A549 (cell line): ENCODE results near the gene CDC73.

Experiments
- EP300 ChIP-seq, 2 experiments: fragments of >200 bp; sonication (Bioruptor Twin); formaldehyde crosslinking; IDR thresholded peaks; 2 replicates in 1 of 2; 3 replicates in 1 of 2; pipeline ENCODE4 v1.6.1; 2016 to 2017
- KDM1A ChIP-seq: fragments of 200-600 bp; sonication (generic); IDR thresholded peaks from 2 replicates; pipeline ENCODE4 v1.6.1; 2016; ENCODE audit warnings: low read depth, mild to moderate bottlenecking
- MAX ChIP-seq: IDR thresholded peaks from 2 replicates; pipeline ENCODE4 v1.6.1; 2012
- MAZ ChIP-seq: fragments of 150-350 bp; IDR thresholded peaks from 2 replicates; pipeline ENCODE4 v1.6.1; 2014; ENCODE audit warnings: antibody characterized with exemption, low read depth, low read length, borderline replicate concordance
- MYC ChIP-seq: IDR thresholded peaks from 2 replicates; pipeline ENCODE4 v1.6.1; 2012; ENCODE audit warnings: mild to moderate bottlenecking, inconsistent platforms, low read length, improper control_type of control experiment, borderline replicate concordance
- POLR2A ChIP-seq: IDR thresholded peaks from 2 replicates; pipeline ENCODE4 v1.6.1; 2012; ENCODE audit warnings: mild to moderate bottlenecking, low read length
- SMC3 ChIP-seq: fragments of >200 bp; sonication (Bioruptor Twin); formaldehyde crosslinking; IDR thresholded peaks from 3 replicates; pipeline ENCODE4 v1.6.1; 2018; ENCODE audit warnings: inconsistent platforms
- USF2 ChIP-seq: fragments of 450-650 bp; IDR thresholded peaks from 2 replicates; pipeline ENCODE4 v1.6.1; 2014; ENCODE audit warnings: antibody characterized with exemption
- ZNF302 ChIP-seq: fragments of 250-450 bp; sonication (Bioruptor Pico); IDR thresholded peaks from 2 replicates; pipeline ENCODE4 v1.9.0; 2021; ENCODE audit warnings: inconsistent platforms, mild to moderate bottlenecking, moderate library complexity
- TF ChIP-seq, protein P1 (sequence below): fragments of 250-450 bp; sonication (Bioruptor Pico); IDR thresholded peaks from 2 replicates; pipeline ENCODE4 v1.5.0; 2021; ENCODE audit warnings: mild to moderate bottlenecking, moderate library complexity, borderline replicate concordance
- TF ChIP-seq, protein P2 (sequence below): fragments of 250-450 bp; sonication (Bioruptor Pico); IDR thresholded peaks from 2 replicates; pipeline ENCODE4 v1.5.0; 2020; ENCODE audit warnings: low read depth, mild to moderate bottlenecking, moderate library complexity
- TF ChIP-seq, protein P3 (sequence below): fragments of >200 bp; sonication (Bioruptor Twin); formaldehyde crosslinking; IDR thresholded peaks from 3 replicates; pipeline ENCODE4 v1.5.1; 2016

GRCh38 chr1:193110864-193111263, 11.0 kb upstream of the CDC73 start:
- TF ChIP-seq, protein P1, sequence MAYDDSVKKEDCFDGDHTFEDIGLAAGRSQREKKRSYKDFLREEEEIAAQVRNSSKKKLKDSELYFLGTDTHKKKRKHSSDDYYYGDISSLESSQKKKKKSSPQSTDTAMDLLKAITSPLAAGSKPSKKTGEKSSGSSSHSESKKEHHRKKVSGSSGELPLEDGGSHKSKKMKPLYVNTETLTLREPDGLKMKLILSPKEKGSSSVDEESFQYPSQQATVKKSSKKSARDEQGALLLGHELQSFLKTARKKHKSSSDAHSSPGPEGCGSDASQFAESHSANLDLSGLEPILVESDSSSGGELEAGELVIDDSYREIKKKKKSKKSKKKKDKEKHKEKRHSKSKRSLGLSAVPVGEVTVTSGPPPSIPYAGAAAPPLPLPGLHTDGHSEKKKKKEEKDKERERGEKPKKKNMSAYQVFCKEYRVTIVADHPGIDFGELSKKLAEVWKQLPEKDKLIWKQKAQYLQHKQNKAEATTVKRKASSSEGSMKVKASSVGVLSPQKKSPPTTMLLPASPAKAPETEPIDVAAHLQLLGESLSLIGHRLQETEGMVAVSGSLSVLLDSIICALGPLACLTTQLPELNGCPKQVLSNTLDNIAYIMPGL (CRISPR knock-in tag) = no peak
- TF ChIP-seq, protein P2, sequence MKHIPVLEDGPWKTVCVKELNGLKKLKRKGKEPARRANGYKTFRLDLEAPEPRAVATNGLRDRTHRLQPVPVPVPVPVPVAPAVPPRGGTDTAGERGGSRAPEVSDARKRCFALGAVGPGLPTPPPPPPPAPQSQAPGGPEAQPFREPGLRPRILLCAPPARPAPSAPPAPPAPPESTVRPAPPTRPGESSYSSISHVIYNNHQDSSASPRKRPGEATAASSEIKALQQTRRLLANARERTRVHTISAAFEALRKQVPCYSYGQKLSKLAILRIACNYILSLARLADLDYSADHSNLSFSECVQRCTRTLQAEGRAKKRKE = no peak
- TF ChIP-seq KDM1A (no peak), SMC3 (no peak), MAX (no peak), EP300 (IDR thresholded peaks at IDR 0.05) (no peak), MAZ (no peak), POLR2A (no peak), ZNF302 (CRISPR knock-in tag) (no peak), USF2 (no peak), MYC (no peak)
- TF ChIP-seq, protein P3, sequence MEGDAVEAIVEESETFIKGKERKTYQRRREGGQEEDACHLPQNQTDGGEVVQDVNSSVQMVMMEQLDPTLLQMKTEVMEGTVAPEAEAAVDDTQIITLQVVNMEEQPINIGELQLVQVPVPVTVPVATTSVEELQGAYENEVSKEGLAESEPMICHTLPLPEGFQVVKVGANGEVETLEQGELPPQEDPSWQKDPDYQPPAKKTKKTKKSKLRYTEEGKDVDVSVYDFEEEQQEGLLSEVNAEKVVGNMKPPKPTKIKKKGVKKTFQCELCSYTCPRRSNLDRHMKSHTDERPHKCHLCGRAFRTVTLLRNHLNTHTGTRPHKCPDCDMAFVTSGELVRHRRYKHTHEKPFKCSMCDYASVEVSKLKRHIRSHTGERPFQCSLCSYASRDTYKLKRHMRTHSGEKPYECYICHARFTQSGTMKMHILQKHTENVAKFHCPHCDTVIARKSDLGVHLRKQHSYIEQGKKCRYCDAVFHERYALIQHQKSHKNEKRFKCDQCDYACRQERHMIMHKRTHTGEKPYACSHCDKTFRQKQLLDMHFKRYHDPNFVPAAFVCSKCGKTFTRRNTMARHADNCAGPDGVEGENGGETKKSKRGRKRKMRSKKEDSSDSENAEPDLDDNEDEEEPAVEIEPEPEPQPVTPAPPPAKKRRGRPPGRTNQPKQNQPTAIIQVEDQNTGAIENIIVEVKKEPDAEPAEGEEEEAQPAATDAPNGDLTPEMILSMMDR = no peak
